Gastrocnemius medialis (tissue), 4 donors: Measurements from ENCODE around the gene RBPJL.

Experiments
- CTCF ChIP-seq, 5 experiments: fragments of 450-650 bp in 3 of 5; fragments of 200-600 bp in 2 of 5; sonication (generic) in 2 of 5; IDR thresholded peaks in 4 of 5; conservative IDR thresholded peaks in 1 of 5; 1 replicate in 4 of 5; 2 replicates in 1 of 5; pipeline ENCODE4 v1.5.1; 2016 to 2019; ENCODE audit warnings: antibody characterized with exemption in 5 of 5, mild to moderate bottlenecking in 3 of 5, moderate library complexity in 3 of 5
- POLR2A ChIP-seq, 2 donors: fragments of 450-650 bp; IDR thresholded peaks; one replicate each; pipeline ENCODE4 v1.6.1; 2017; ENCODE audit warnings: antibody characterized with exemption in 2 of 2, mild to moderate bottlenecking in 2 of 2, moderate library complexity in 2 of 2

GRCh38 chr20:45328451-45328850, 21.8 kb downstream of the RBPJL start:
- TF ChIP-seq POLR2A (IDR thresholded peaks at IDR 0.05) (no peak), CTCF (IDR thresholded peaks at IDR 0.05 in 4 of 5, conservative IDR thresholded peaks at IDR 0.05 in 1 of 5) (no peak)
